Liver (tissue), 3 donors: ENCODE measurements around the gene SYCE3.

Source experiments
- CTCF ChIP-seq: fragments of 150-350 bp; IDR thresholded peaks from 2 replicates; pipeline ENCODE4 v1.5.1; 2017; ENCODE audit warnings: improper control_type of control experiment, low read depth, low read length; ENCODE audit not compliant: missing input control
- RAD21 ChIP-seq, 2 donors: IDR thresholded peaks; 2 replicates each; pipeline ENCODE4 v1.6.1; 2016; ENCODE audit warnings: antibody characterized with exemption in 2 of 2, mild to moderate bottlenecking in 2 of 2
- YY1 ChIP-seq: IDR thresholded peaks from 2 replicates; pipeline ENCODE4 v1.6.1; 2016; ENCODE audit warnings: antibody characterized with exemption, mild to moderate bottlenecking
- TF ChIP-seq, protein P1 (sequence below): IDR thresholded peaks from 2 replicates; pipeline ENCODE4 v1.6.1; 2016; ENCODE audit warnings: antibody characterized with exemption
- donor health status: healthy.
- donor health status: healthy.

DNA sequence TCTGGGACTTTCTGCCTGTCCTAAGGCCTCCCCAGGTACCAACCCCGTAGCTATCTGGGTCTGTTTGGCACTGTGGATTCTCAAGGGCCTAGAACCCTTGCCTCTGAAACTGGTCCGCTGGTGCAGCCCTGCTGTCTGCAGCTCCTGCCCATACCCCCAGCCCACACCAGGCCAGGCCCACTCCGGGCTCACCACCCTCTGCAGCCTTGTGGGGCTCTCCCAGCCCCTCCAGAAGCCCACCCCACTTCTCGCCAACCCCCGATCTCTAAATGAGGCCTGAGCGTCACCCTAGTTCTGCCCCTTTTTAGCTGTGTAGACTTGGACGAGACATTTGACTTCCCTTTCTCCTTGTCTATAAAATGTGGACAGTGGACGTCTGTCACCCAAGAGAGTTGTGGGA is 12.3 kb downstream of the SYCE3 start:
- TF ChIP-seq CTCF (no peak), YY1 (no peak), RAD21 (IDR thresholded peaks at IDR 0.05) (no peak)
- TF ChIP-seq, protein P1, sequence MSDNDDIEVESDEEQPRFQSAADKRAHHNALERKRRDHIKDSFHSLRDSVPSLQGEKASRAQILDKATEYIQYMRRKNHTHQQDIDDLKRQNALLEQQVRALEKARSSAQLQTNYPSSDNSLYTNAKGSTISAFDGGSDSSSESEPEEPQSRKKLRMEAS = no peak
